B cell (primary cell): ENCODE data around the gene CD164. TPM values are rescaled to one million over a fixed set of nuclear protein-coding genes. Genes with fewer than 3 reads are reported as not detected.

Experiments used
- ATAC-seq: fragments of 200-7000 bp; cut with Tn5 transposase; one replicate; pipeline ENCODE4 v1.10.0; 2021; ENCODE audit warnings: low read depth, mild to moderate bottlenecking, moderate number of reproducible peaks, moderate library complexity
- CTCF ChIA-PET: fragments of 350-600 bp; sonication (Branson Sonifier 250); formaldehyde crosslinking; loops from one replicate; lab custom pipeline; 2021; ENCODE audit warnings: antibody characterized with exemption, inconsistent platforms; lab: Charles Lee
- POLR2A ChIA-PET: fragments of 350-600 bp; sonication (Branson Sonifier 250); formaldehyde crosslinking; loops from one replicate; lab custom pipeline; 2021; ENCODE audit warnings: antibody characterized with exemption; lab: Charles Lee
- DNase-seq: peaks from one replicate; pipeline ENCODE4 v3.0.0; 2013
- H2AFZ ChIP-seq: 2 replicates; pipeline ENCODE4 v1.6.1; 2012; ENCODE audit warnings: mild to moderate bottlenecking, low read depth, low read length; ENCODE audit not compliant: insufficient read depth, poor library complexity, severe bottlenecking
- H3K27ac ChIP-seq, 2 donors: 1 replicate in 1 of 2; 2 replicates in 1 of 2; pipeline ENCODE4 v1.5.1; 2012 to 2013; ENCODE audit warnings: low read length in 2 of 2, mild to moderate bottlenecking in 2 of 2, moderate library complexity in 1 of 2
- H3K27me3 ChIP-seq, 4 experiments: fragments of 200-600 bp in 1 of 4; sonication (generic) in 1 of 4; replicated peaks in 1 of 4; 1 replicate in 2 of 4; 2 replicates in 2 of 4; pipeline versions ENCODE4 v1.6.1 to v1.7.0; 2013 to 2016; ENCODE audit warnings: low read length in 3 of 4, mild to moderate bottlenecking in 2 of 4, mixed read lengths in 1 of 4, moderate library complexity in 1 of 4; ENCODE audit not compliant: insufficient read depth in 4 of 4, control insufficient read depth in 3 of 4; ENCODE audit errors: control extremely low read depth in 1 of 4
- H3K36me3 ChIP-seq, 2 experiments: replicated peaks in 1 of 2; 1 replicate in 1 of 2; 2 replicates in 1 of 2; pipeline versions ENCODE4 v1.6.1 to v1.7.1; 2013; ENCODE audit warnings: low read length in 1 of 2; ENCODE audit not compliant: insufficient read depth in 2 of 2, control insufficient read depth in 1 of 2; ENCODE audit errors: control extremely low read depth in 1 of 2, extremely low read depth in 1 of 2
- H3K4me1 ChIP-seq, 2 donors: fragments of 200-600 bp in 1 of 2; sonication (generic) in 1 of 2; 1 replicate in 1 of 2; 2 replicates in 1 of 2; pipeline versions ENCODE4 v1.5.1 to v1.6.1; 2013 to 2017; ENCODE audit warnings: low read length in 2 of 2; ENCODE audit not compliant: control insufficient read depth in 2 of 2, insufficient read depth in 2 of 2
- H3K4me2 ChIP-seq: replicated peaks from 2 replicates; pipeline ENCODE3; 2012; ENCODE audit warnings: mild to moderate bottlenecking, low read depth, low read length; ENCODE audit not compliant: poor library complexity, severe bottlenecking
- H3K4me3 ChIP-seq, 5 experiments: fragments of 200-600 bp in 1 of 5; sonication (generic) in 1 of 5; 1 replicate in 3 of 5; 2 replicates in 2 of 5; pipeline versions ENCODE4 v1.5.1 to v1.7.0; 2011 to 2016; ENCODE audit warnings: low read length in 4 of 5, mild to moderate bottlenecking in 4 of 5, low read depth in 2 of 5, control low read depth in 1 of 5, moderate library complexity in 1 of 5; ENCODE audit not compliant: insufficient read depth in 1 of 5; ENCODE audit errors: control extremely low read depth in 1 of 5, extremely low read depth in 1 of 5
- H3K79me2 ChIP-seq: fragments of 200-600 bp; sonication (generic); one replicate; pipeline ENCODE4 v1.6.0; 2016; ENCODE audit warnings: low read length; ENCODE audit not compliant: control insufficient read depth, insufficient read depth
- H3K9ac ChIP-seq: fragments of 200-600 bp; sonication (generic); 2 replicates; pipeline ENCODE4 v1.6.1; 2017; ENCODE audit warnings: mild to moderate bottlenecking, low read length, moderate library complexity
- H3K9me3 ChIP-seq, 3 donors: one replicate each; pipeline versions ENCODE4 v1.6.1 to v1.7.1; 2013; ENCODE audit warnings: low read length in 2 of 3; ENCODE audit not compliant: control insufficient read depth in 2 of 3, insufficient read depth in 1 of 3; ENCODE audit errors: control extremely low read depth in 1 of 3
- H4K20me1 ChIP-seq: 2 replicates; pipeline ENCODE4 v1.6.0; 2012; ENCODE audit warnings: mild to moderate bottlenecking, low read length; ENCODE audit not compliant: insufficient read depth, control insufficient read depth, poor library complexity, severe bottlenecking
- H3K27ac Mint-ChIP-seq: one replicate; pipeline ENCODE4 v1.8.0; 2021; ENCODE audit warnings: mixed read lengths
- H3K27me3 Mint-ChIP-seq: one replicate; pipeline ENCODE4 v1.8.0; 2021; ENCODE audit warnings: mixed read lengths
- H3K4me1 Mint-ChIP-seq: one replicate; pipeline ENCODE4 v1.8.0; 2021; ENCODE audit warnings: mixed read lengths
- H3K4me3 Mint-ChIP-seq: one replicate; pipeline ENCODE4 v1.8.0; 2021; ENCODE audit warnings: mixed read lengths
- H3K9me3 Mint-ChIP-seq: one replicate; pipeline ENCODE4 v1.8.0; 2022; ENCODE audit warnings: mixed read lengths; ENCODE audit not compliant: insufficient read depth
- EZH2 ChIP-seq: IDR thresholded peaks from 2 replicates; pipeline ENCODE4 v1.6.1; 2012; ENCODE audit warnings: borderline replicate concordance, low read depth, mild to moderate bottlenecking, moderate library complexity, low read length; ENCODE audit not compliant: insufficient read depth, poor library complexity, severe bottlenecking
- WGBS: methylation state at CpG from one replicate; pipeline ENCODE4 v1.1.5; 2013; ENCODE audit warnings: missing lambda C conversion rate; ENCODE audit not compliant: insufficient coverage; 5-methylcytosine and 5-hydroxymethylcytosine counted together
- intact Hi-C: fragments of 100-400 bp; cut with micrococcal nuclease; formaldehyde crosslinking; loops from one replicate; pipeline ENCODE4 v1.10.0; 2022
- polyA plus RNA-seq: library from polyadenylated mRNA; depleted of rRNA; stranded (reverse); fragments of >200 nt; gene quantifications from 2 replicates; pipeline ENCODE4 v1.2.3, GENCODE V29; 2012
- total RNA-seq, 2 donors: library from RNA; stranded (reverse); fragments of 120-200 nt in 1 of 2; gene quantifications; 1 replicate in 1 of 2; 2 replicates in 1 of 2; pipeline versions ENCODE4 v1.2.3 to v1.2.4, GENCODE V29; 2013 to 2022
- TF ChIP-seq, protein P1 (sequence below): fragments of 200-600 bp; IDR thresholded peaks from one replicate; pipeline ENCODE4 v1.8.0; 2022; ENCODE audit warnings: antibody characterized with exemption, mild to moderate bottlenecking

The CD164 gene
- total and polyA plus RNA-seq, 2 donors (not counting 1 experiment from before 2014, with no cell fraction given), result 63.4 to 184 TPM

DNA sequence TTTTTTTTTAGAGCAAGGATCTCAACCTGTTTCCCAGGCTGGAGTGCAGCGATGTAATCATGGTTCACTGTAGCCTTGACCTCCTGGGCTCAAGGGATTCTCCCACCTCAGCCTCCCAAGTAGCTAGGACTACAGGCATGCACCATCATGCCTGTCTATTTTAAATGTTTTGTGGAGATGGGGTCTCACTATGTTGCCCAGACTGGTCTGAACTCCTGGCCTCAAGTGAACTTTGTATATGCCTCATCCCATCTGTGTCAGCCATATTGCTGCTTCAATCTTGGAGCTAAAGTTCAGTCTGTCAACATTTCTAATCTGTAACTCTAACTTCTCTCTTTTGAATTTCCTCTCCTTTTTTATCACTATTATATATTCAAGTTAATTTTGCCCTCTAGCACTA, 54.3 kb downstream of the CD164 start:
- H2AFZ ChIP-seq, result no peak overlapping the region
- no peak overlapping the region for H3K4me3 Mint-ChIP-seq
- H4K20me1 ChIP-seq, result no peaks in the 10 kb centered on the region
- no peak overlapping the region for H3K27ac Mint-ChIP-seq
- WGBS, result 100% methylated on average over 1 of the region's 1 CpG
- ChIA-PET POLR2A (no interaction called here), CTCF (no interaction called here)
- no peaks in the 10 kb centered on the region for H3K4me1 Mint-ChIP-seq
- no peak for TF ChIP-seq EZH2
- TF ChIP-seq, protein P1, sequence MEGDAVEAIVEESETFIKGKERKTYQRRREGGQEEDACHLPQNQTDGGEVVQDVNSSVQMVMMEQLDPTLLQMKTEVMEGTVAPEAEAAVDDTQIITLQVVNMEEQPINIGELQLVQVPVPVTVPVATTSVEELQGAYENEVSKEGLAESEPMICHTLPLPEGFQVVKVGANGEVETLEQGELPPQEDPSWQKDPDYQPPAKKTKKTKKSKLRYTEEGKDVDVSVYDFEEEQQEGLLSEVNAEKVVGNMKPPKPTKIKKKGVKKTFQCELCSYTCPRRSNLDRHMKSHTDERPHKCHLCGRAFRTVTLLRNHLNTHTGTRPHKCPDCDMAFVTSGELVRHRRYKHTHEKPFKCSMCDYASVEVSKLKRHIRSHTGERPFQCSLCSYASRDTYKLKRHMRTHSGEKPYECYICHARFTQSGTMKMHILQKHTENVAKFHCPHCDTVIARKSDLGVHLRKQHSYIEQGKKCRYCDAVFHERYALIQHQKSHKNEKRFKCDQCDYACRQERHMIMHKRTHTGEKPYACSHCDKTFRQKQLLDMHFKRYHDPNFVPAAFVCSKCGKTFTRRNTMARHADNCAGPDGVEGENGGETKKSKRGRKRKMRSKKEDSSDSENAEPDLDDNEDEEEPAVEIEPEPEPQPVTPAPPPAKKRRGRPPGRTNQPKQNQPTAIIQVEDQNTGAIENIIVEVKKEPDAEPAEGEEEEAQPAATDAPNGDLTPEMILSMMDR, result no peak
- H3K9ac ChIP-seq, result no peak overlapping the region
- H3K36me3 ChIP-seq, result no peaks in the 10 kb centered on the region
- H3K9me3 ChIP-seq, result no peaks in the 10 kb centered on the region
- no peak overlapping the region for H3K4me2 ChIP-seq
- no peak overlapping the region for H3K4me3 ChIP-seq
- H3K27me3 Mint-ChIP-seq, result no peaks in the 10 kb centered on the region
- H3K9me3 Mint-ChIP-seq, result no peaks in the 10 kb centered on the region
- no peaks in the 10 kb centered on the region for H3K27me3 ChIP-seq
- no peak for ATAC-seq
- DNase-seq, result no peak
- intact Hi-C loops, result no loop called here
- H3K79me2 ChIP-seq, result no peaks in the 10 kb centered on the region
- peaks cover 4 to 13% of the 10 kb centered on the region in 2 donors for H3K4me1 ChIP-seq
- H3K27ac ChIP-seq, result no peak overlapping the region

DNA sequence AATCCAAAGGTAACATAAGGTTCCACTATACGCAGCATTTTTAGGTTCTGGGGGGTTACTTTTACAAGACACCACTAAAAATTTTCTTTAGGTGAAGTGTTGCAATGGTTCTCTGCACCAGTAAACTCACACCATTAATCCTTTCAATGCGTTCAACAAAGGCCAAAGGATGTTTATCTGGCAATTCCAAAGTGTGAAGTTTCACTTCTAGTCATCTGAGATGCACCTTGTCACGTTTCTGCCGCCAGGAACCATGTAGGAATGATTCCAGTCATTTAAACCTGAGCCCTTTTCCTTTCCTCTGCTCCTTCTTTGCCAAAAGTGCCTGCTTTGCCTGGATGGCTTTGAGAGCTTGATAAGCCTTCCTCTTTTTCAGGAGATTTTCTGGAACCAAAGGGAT, 54.8 kb downstream of the CD164 start:
- TF ChIP-seq, protein P1, result no peak
- no peak for TF ChIP-seq EZH2
- ATAC-seq (no peak), DNase-seq (no peak)
- Mint-ChIP-seq H3K27me3 (no peaks in the 10 kb centered on the region), H3K27ac (no peak overlapping the region), H3K4me3 (no peak overlapping the region), H3K9me3 (no peaks in the 10 kb centered on the region), H3K4me1 (no peaks in the 10 kb centered on the region)
- H3K4me1 ChIP-seq, result peaks cover 8 to 12% of the 10 kb centered on the region in 2 donors
- no peak overlapping the region for H3K27ac ChIP-seq
- H3K4me2 ChIP-seq, result no peak overlapping the region
- intact Hi-C loops, result no loop called here
- H3K36me3 ChIP-seq, result no peaks in the 10 kb centered on the region
- no peaks in the 10 kb centered on the region for H3K79me2 ChIP-seq
- ChIA-PET CTCF (no interaction called here), POLR2A (no interaction called here)
- H3K27me3 ChIP-seq, result no peaks in the 10 kb centered on the region
- no peak overlapping the region for H3K9ac ChIP-seq
- no peaks in the 10 kb centered on the region for H4K20me1 ChIP-seq
- 89% methylated on average over 3 of the region's 4 CpGs for WGBS
- H2AFZ ChIP-seq, result no peak overlapping the region
- no peaks in the 10 kb centered on the region for H3K9me3 ChIP-seq
- H3K4me3 ChIP-seq, result no peak overlapping the region
